SU-DHL-6 (cell line): Measurements from ENCODE around the gene LSP1.

Source experiments
- H2AFZ ChIP-seq: fragments of 200-600 bp; sonication (generic); 2 replicates; pipeline ENCODE4 v1.6.1; 2014; ENCODE audit warnings: low read depth, mild to moderate bottlenecking, moderate library complexity, mixed read lengths, antibody characterized with exemption, low read length; ENCODE audit not compliant: severe bottlenecking
- H3F3A ChIP-seq: fragments of 200-600 bp; shearing (Covaris generic); 2 replicates; pipeline ENCODE4 v1.6.0; 2016; ENCODE audit warnings: antibody characterized with exemption, mild to moderate bottlenecking; ENCODE audit not compliant: insufficient read depth
- H3K27ac ChIP-seq: fragments of 200-600 bp; sonication (generic); 2 replicates; pipeline ENCODE4 v1.5.1; 2016; ENCODE audit warnings: low read depth, mild to moderate bottlenecking, low read length, moderate library complexity, mixed read lengths
- H3K27me3 ChIP-seq: fragments of 200-600 bp; sonication (generic), shearing (Covaris generic); 2 replicates; pipeline ENCODE4 v1.6.0; 2014; ENCODE audit warnings: mild to moderate bottlenecking, low read length
- H3K36me3 ChIP-seq: fragments of 200-600 bp; sonication (generic); 2 replicates; pipeline ENCODE4 v1.6.1; 2014; ENCODE audit warnings: mild to moderate bottlenecking, low read length, mixed read lengths
- H3K4me2 ChIP-seq: fragments of 300-600, 200-600 bp; shearing (Covaris generic), sonication (generic); 2 replicates; pipeline ENCODE4 v1.6.0; 2014; ENCODE audit warnings: low read length, low read depth, mild to moderate bottlenecking; ENCODE audit not compliant: poor library complexity, severe bottlenecking
- H3K4me3 ChIP-seq: fragments of 200-600 bp; sonication (generic); 2 replicates; pipeline ENCODE4 v1.5.1; 2014; ENCODE audit warnings: antibody characterized with exemption, low read length, mild to moderate bottlenecking, mixed read lengths; ENCODE audit not compliant: insufficient read depth, poor library complexity, severe bottlenecking
- H3K79me2 ChIP-seq: fragments of 200-600 bp; sonication (generic); 2 replicates; pipeline ENCODE4 v1.6.1; 2014; ENCODE audit warnings: mild to moderate bottlenecking, low read length, moderate library complexity; ENCODE audit not compliant: insufficient read depth
- H3K9ac ChIP-seq: fragments of 200-600 bp; sonication (generic); 2 replicates; pipeline ENCODE4 v1.7.0; 2014; ENCODE audit warnings: mild to moderate bottlenecking, low read length
- H3K9me2 ChIP-seq: fragments of 200-600 bp; sonication (generic); replicated peaks from 2 replicates; pipeline ENCODE4 v1.6.1; 2014; ENCODE audit warnings: low read length; ENCODE audit not compliant: insufficient read depth
- H3K9me3 ChIP-seq: fragments of 200-600 bp; sonication (generic); 2 replicates; pipeline ENCODE4 v1.6.1; 2014; ENCODE audit warnings: low read length, mixed read lengths; ENCODE audit not compliant: insufficient read depth
- H4K20me1 ChIP-seq: fragments of 200-600 bp; sonication (generic); 2 replicates; pipeline ENCODE4 v1.6.1; 2014; ENCODE audit warnings: low read depth, mild to moderate bottlenecking, antibody characterized with exemption, low read length, moderate library complexity, mixed read lengths
- CTCF ChIP-seq: fragments of 200-600 bp; sonication (generic); IDR thresholded peaks from one replicate; pipeline ENCODE4 v1.5.1; 2017; ENCODE audit warnings: antibody characterized with exemption, mild to moderate bottlenecking, low read length, moderate library complexity; ENCODE audit not compliant: insufficient read depth, poor library complexity, severe bottlenecking
- EZH2phosphoT487 ChIP-seq: fragments of 200-600 bp; sonication (generic), shearing (Covaris generic); conservative IDR thresholded peaks from 2 replicates; pipeline ENCODE4 v1.6.1; 2018; ENCODE audit warnings: mild to moderate bottlenecking, antibody characterized with exemption, low read length, moderate library complexity, mixed read lengths

LSP1 gene

GRCh38 chr11:1869427-1870325 is 16.8 kb downstream of the LSP1 start:
- no peaks in the 10 kb centered on the region; the same call in 1 of the 2 replicates for H4K20me1 ChIP-seq
- H3K27me3 ChIP-seq: no peaks in the 10 kb centered on the region
- no peak for TF ChIP-seq EZH2phosphoT487
- peak; percentile 87 for TF ChIP-seq CTCF
- no peak overlapping the region for H3K4me2 ChIP-seq
- H2AFZ ChIP-seq: no peak overlapping the region
- H3K9me3 ChIP-seq: no peaks in the 10 kb centered on the region
- no peaks in the 10 kb centered on the region for H3K9me2 ChIP-seq
- no peak overlapping the region for H3K27ac ChIP-seq
- no peaks in the 10 kb centered on the region for H3K36me3 ChIP-seq
- no peaks in the 10 kb centered on the region for H3F3A ChIP-seq
- H3K4me3 ChIP-seq: no peak overlapping the region
- no peak overlapping the region for H3K9ac ChIP-seq
- no peaks in the 10 kb centered on the region for H3K79me2 ChIP-seq

GRCh38 chr11:1870326-1870696 is 17.4 kb downstream of the LSP1 start:
- H3K27me3 ChIP-seq: no peaks in the 10 kb centered on the region
- no peak for TF ChIP-seq CTCF
- no peak for TF ChIP-seq EZH2phosphoT487
- no peaks in the 10 kb centered on the region for H3F3A ChIP-seq
- no peaks in the 10 kb centered on the region; the same call in 1 of the 2 replicates for H4K20me1 ChIP-seq
- H3K4me2 ChIP-seq: no peak overlapping the region
- no peaks in the 10 kb centered on the region for H3K79me2 ChIP-seq
- no peaks in the 10 kb centered on the region for H3K36me3 ChIP-seq
- no peak overlapping the region for H2AFZ ChIP-seq
- no peaks in the 10 kb centered on the region for H3K9me2 ChIP-seq
- H3K27ac ChIP-seq: no peak overlapping the region
- no peak overlapping the region for H3K9ac ChIP-seq
- no peaks in the 10 kb centered on the region for H3K9me3 ChIP-seq
- H3K4me3 ChIP-seq: no peak overlapping the region

GRCh38 chr11:1870721-1871466 is 18.0 kb downstream of the LSP1 start:
- no peak overlapping the region for H3K4me2 ChIP-seq
- no peaks in the 10 kb centered on the region for H3F3A ChIP-seq
- no peak overlapping the region for H3K4me3 ChIP-seq
- no peaks in the 10 kb centered on the region for H3K36me3 ChIP-seq
- no peak for TF ChIP-seq CTCF
- no peak for TF ChIP-seq EZH2phosphoT487
- H3K27ac ChIP-seq: no peak overlapping the region
- H3K27me3 ChIP-seq: no peaks in the 10 kb centered on the region
- no peaks in the 10 kb centered on the region for H3K9me2 ChIP-seq
- H3K9ac ChIP-seq: no peak overlapping the region
- H2AFZ ChIP-seq: no peak overlapping the region
- no peaks in the 10 kb centered on the region for H3K79me2 ChIP-seq
- H4K20me1 ChIP-seq: no peaks in the 10 kb centered on the region; the same call in 1 of the 2 replicates
- no peaks in the 10 kb centered on the region for H3K9me3 ChIP-seq
